Activated CD8-positive, alpha-beta memory T cell treated with anti-CD3 and anti-CD28 coated beads for 24 hours (primary cell): ENCODE data around the gene ZFAND3.
"Not testable (repeated sequence)": the region's sequence is repeated elsewhere in the genome, so short reads cannot be mapped to it uniquely, and the experiment has no call there.

Experiments used
- DNase-seq: peaks from one replicate; pipeline ENCODE4 v3.0.0-alpha.2; 2020

Gene ZFAND3

DNA sequence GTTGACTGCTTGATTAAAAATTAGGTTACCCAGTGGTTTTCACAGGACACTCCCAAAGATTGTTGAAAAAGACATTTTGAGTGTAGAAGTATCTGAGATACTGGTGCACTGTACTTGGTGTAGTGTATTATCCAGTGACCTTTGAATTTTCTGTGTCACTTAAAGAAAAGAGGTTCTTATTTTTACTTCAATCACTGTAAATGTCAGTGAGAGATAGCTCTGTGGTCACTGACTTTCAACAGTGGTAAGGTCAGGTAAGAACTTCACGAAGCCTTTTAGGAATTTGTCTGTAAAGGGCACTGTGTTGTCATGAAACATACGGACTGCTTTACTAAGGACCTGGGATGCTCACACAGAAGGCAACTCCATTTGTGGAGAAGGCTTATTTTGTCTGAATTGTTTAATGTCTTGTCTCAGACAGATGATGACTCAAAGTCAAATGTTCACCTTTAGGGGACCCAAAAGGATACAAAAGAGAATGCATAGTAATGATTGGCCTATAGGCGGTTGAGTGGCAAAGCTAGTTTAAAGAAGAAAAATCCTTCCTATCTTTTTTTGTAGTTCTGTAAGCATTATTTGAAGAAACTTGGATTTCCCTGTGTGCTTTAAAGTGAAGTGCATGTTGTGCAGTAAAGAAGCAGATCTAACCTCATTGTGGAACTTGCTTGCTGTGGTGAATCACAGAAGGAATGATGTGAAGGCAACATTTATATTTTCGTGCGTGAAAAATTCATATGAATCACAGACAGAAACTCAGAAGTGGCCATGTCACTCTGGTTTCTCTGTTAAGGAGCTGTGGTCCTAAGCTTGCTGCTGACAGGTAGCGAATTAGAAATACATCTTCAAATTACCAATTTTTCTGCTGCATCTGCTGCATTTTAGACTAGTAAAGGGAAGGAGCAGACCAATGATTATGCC lies 47.3 kb downstream of the ZFAND3 start:
- DNase-seq, result no peak

DNA sequence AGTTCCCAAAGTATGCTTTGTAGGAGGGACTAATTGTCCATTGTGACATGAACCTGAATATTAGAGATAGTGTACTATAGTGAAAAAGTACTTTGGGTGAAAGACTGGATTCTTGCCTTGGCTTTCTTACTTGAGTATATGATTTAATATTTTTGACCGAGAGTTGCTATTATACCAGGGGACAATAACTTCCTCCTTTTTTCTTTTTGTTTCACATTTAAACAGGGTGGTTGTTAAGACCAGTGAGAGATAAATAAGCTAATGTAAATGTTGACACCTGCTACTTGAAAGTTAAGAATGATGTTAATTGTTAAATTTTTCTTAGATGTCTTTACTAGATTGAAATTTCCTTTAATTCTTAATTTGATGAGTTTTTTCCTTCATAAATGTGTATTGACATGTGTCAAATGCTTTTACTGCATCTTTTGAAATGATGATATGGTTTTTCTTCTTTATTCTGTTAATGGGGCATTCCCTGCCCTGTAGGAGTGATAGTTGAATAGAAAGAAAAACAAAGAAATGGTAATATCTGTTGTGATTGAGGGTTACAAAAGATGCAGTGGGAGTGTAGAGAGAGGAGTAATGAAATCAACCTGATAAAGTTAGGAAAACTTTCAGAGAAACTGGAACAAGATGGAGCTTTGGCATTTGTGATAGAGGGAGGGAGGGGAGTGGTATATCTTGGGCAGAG lies 48.4 kb downstream of the ZFAND3 start:
- no peak for DNase-seq

DNA sequence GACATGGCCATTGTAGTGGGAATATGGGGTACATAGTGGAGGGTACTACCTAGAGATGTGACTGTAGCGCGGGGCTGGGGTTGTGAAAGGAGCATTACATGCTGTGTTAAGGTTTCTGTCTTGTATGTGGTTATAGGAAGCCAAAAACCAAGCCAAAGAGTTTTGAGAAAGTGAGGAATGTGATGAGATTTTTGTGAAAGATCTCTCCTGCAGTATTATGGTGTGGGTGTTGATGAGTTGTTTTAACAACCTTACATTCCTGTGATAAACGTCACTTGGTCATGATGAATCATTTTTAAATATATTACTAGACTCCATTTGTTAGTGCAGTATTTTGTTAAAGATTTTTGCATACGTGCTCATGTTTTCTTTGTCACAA lies 48.9 kb downstream of the ZFAND3 start:
- DNase-seq, result no peak

DNA sequence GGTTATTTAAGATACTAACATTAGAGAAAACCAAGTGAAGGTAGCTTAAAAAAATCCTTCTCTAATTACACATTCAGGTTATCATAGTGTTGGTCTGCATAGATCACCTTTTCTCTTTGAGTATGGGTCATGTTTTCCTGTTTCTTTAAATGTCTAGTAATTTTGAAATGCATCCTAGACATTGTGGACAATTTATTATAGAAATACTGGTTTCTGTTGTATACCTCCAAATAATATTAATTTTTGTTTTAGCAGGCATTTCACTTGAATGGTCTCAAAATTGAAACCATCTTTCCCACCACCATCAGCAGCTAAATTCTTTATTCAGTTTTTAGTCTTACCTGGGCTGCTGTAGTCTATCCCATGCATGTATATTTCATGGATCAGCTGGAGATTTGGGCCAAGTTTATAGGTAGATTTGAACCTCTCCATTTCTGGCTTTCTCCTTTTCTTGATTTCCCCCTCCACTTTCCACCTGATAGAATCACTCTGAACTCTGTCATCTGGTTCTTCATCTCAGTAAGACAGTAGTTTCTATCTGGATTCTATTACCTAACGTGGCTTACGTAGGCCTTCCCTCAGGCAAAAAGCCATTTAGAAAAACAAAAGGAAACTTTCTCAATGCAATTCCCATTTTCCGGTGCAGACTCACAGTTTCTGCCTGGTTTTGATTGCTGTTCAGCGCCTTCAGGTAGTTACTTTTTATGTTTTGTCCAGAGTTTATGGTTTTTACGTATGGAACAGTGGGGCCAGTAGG lies 52.3 kb downstream of the ZFAND3 start:
- no peak for DNase-seq

DNA sequence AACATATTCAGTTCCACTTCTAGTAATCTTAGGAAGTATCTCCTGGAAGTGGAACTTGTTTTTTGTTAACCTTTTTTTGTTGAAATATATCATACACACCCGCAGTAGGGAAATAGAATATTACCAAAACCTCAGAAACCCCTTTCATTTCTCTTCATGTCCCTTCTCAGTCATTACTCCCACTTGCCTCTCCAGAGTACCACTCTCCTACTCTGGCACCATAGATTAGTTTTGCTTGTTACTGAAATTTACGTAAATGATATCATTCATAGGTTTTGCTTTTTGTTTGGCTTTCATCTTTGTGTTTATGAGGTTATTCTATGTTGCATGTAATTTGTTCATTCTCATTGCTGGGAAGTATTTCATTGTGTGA lies 52.8 kb downstream of the ZFAND3 start:
- DNase-seq, result no peak

DNA sequence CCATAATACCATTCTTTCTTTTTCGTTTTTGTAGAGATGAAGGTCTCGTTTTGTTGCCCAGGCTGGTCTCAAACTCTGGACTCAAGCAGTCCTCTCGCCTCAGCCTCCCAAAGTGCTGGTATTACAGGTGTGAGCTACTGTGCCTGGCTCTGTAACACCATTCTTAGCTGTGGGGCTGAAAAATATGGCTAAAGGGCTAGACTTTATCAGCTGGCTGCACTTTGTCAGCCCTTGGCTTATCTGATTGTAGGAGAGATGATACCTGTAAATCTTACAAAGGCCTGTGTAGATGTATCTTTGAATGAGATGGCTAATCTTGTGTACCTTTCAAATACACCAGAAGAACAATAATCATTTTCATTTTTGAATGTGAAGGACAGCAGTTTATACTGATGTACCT lies 55.2 kb downstream of the ZFAND3 start:
- DNase-seq, result no peak

DNA sequence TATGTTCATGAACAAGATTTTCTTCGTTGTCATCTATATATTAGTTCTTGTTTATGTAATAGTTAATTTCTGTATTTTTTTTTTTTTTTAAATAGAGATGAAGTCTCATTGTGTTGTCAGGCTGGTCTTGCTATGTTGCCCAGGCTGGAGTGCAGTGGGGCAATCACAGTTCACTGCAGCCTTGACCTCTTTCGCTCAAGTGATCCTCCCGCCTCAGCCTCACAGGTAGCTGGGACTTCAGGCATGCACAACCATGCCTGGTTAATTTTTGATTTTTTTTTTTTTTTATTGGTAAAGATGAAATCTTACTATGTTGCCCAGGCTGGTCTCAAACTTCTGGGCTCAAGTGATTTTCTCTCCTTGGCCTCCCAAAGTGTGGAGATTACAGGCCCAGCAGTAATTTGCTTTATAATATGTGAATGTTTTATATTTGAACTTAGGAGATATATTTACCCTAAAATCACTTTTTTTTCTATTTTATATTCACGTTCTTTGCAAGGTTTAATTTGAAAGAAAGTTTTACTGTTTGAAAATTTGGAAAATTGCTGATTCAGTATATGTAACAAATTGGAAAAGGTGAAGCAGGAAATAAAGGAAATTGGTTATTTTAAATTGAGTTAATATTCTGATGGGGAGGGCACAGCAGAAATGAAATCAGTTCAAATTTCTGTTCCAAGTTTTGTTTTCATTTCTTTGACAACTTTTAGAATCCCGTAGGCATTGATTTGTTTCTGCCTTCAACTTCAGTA lies 56.2 kb downstream of the ZFAND3 start:
- no peak for DNase-seq

DNA sequence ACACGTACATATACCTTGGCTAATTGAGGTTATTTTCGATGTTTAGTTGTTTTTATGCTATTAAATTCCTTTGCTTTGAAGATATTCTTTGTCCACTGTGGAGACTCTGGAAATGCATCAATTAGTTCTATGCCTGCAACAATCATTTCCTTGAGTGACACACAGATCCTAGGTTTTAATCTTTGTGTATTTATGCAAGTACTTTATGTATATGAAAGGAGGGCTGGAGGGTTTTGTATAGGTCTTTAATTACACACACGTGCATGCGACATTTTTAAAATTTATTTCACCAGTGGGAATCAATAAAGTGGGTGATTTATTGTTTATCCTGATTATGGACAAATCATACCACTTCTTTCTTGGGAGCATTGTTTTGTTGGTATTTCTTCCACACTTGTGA lies 57.3 kb downstream of the ZFAND3 start:
- no peak for DNase-seq

DNA sequence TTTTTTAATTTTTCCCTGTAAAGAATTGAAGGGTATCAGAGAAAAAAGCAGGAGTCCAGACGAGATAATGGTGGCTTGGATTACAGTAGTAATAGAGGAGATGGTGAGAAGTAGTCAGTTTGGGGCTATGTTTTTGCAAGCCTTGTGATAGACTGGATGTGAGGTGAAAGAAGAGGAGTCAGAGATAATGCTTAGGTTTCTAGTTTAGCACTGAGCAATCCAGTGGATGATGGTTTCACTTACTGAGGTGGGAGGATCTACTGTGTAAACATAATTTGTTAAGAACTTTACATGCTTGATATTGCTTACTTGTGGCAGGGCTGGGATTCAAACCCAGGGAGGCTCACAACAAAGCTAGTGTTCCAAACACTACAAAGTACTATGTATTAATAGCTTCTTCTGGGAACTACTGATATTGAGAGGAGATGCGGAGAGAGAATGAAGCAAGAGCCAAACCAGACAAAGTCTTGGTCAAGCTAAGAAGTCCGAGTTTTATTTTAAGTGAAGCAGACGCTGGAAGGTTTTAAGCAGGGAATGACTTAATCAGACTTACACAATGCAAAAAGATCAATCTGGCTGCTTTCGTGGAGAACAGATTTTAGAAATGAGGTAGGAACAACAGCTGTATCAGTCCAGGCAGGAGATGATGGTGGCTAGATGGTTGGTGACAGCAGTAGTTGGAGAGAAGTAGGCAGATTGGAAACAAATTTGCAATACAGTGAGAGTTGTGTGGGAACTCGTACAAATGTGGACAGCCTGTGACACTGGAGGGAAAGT lies 58.0 kb downstream of the ZFAND3 start:
- DNase-seq, result no peak

DNA sequence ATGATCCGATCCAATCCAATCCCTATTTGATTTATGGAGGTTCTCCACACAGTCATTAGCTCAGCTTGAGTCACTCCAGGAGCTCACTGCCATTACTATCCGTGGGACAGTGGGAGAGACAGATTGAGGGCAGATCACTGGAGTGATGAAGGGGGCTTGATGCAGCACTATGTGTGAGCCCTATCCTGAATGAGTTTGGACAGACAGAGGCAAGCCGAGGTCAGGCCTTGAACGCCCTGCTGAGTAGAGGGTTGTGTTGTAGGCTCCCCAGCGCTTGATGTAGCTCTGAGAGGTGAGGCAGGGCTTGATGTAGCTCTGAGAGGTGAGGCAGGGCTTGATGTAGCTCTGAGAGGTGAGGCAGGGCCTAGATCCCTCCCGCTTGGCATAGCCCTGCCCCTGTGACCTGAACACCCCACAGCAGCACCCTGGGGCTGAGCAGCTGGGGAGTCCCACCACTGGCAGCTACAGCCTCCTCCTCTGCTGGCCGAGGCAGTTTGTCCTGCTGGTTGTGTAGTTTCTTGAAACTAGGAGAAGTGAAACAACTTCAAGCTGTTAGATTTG lies 58.7 kb downstream of the ZFAND3 start:
- DNase-seq, result no peak

DNA sequence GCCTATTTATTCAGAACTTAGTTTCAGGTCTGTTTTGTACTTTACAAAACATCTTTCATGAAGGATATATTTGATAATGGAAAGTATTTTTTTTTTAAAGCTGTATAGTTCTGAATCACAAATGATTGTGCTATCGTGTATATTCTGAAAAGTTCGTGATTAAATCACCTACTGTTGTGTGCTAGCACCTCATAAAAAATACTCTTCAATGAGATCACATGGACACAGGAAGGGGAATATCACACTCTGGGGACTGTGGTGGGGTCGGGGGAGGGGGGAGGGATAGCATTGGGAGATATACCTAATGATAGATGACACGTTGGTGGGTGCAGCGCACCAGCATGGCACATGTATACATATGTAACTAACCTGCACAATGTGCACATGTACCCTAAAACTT lies 61.1 kb downstream of the ZFAND3 start:
- DNase-seq, result not testable (repeated sequence)

DNA sequence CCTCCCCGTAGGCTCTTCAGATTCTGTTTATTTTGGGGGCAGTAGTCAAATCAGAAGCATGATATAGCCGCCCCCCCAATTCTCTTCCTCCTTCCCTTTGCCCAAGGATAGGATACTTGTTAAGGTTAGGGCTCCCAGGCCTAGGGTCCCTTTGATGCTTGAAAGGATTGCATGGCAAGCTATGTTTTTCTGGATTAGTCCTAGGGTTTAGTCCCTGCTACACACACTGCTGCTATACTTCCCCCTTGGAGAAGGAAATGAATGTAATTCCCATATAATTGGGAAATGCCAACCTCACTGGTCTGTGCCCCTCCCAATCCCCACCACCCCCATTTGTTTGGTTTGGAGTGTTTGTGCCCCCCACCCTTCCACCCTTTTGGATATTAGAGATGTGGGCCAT lies 62.8 kb downstream of the ZFAND3 start:
- no peak for DNase-seq

DNA sequence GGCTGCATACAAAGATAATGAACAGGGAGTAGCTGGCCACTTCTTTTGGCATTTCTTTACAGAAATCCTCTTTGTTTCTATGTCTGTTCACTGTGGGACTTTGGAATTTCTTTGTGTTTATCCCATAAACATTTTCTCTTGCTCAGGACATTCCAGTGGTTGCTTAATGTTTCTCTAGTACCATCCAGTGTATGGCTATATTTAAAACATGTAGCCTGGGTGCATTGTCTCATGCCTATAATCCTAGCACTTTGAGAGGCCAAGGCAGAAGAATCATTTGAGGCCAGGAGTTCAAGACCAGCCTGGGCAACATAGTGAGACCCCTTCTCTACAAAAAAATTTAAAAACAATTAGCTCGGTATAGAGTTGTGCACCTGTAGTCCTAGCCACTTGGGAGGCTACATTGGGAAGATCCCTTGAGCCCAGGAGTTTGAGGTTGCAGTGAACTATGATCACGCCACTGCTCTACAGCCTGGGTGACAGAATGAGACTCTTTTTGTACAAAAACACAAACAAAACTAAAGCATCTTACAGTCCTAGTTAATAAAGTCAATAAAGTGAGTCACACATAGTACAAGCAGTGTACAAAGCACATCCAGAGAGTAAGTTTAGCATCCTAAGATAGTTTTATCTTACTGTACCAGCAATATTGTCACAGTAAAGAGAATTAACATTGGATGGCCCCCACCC lies 63.3 kb downstream of the ZFAND3 start:
- no peak for DNase-seq

DNA sequence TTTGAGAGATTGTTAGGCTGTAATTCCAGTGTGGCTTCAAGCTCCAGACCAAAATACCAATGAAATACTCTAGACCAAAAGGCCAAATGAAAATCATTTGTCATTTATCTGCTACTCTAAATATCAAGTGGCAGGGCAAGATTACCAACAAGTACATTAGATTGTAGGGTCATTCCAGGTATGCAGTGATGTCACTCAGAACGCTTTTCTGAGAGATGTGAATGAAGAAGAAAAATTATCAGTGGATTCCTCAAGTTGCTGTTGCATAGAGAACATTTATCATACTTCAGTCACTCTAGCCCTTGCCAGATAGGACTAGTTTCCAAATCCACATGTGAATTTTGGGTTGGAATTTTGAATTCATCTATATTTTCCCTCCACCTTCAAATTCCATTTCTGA lies 65.0 kb downstream of the ZFAND3 start:
- no peak for DNase-seq

DNA sequence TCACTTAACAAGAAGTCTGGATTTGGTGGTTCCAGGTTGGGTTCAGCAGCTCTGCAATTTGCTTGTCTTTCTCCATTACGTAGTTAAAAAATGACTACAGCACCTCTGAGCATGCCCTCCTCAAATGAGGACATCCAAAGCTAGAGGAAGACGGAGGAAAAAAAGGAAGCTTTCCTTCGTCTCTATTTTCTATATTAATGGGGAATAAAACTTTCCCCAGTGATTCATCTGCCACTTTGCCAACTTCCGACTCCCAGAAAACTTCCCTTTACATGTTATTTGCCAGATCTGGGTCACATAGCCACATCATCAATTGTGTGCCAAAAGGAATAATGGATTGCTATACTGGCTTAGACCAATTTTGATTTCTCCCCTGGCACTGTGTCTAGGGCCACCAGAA lies 69.5 kb downstream of the ZFAND3 start:
- DNase-seq, result no peak

DNA sequence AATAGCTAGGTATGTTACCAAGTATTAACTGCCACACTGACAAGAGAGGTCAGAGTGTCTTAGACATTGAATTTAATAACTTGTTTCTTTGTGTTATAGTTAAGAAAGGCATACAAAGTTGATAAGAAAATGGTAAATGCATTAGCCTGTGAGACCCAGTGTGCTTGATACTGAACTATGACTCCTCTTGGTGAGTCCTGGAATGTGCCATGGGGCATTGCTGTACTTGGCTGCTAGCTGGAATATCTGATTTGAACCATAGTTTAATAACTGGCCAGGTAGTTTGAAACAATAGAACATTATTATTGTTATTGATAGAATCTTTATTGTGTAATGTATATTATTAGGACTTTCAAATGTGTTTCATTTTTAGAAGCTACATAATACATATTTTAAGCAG lies 70.0 kb downstream of the ZFAND3 start:
- DNase-seq, result no peak

DNA sequence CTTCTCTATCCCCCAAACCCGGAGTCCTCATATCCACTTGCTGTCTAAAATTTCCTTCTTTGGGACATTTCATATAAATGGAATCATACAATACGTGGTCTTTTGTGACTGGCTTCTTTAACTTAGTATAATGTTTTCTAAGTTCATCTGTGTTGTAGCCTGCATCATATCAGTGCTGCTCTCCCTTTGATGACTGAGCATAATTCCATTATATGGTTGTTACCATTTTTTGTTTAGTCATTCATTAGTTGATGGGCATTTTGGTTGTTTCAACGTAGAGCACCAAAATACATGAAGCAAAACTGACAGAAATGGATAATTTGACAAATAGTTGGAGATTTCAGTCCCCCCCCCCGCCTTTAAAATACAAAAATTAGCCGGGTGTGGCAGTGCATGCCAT lies 71.5 kb downstream of the ZFAND3 start:
- no peak for DNase-seq

DNA sequence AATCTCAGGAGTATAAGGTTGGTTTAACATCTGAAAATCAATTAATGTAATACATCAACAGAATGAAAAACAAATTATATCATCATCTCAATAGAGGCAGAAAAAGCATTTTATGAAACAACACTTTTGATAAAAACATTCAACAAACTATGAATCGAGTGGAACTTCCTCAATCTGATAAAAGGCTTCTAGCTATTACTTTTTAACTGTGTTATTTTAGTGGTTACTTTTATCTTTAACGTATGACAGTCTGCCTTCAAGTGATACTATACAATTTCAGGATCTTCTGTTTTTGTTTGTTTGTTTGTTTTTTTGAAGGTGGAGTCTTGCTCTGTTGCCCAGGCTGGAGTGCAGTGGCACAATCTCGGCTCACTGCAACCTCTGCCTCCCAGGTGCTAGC lies 73.7 kb downstream of the ZFAND3 start:
- DNase-seq, result no peak

DNA sequence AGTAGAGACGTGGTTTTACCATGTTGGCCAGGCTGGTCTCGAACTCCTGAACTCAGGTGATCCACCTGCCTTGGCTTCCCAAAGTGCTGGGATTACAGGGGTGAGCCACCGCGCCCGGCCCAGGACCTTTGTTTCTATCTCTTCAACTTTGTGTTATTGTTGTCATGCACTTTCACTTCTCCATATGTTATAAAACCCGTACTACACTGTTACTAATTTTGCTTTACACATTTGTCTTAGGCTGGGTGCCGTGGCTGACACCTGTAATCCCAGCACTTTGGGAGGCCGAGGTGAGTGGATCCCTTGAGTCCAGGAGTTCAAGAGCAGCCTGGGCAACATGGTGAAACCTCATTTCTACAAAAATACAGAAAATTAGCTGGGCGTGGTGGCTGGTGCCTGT lies 74.2 kb downstream of the ZFAND3 start:
- DNase-seq, result not testable (repeated sequence)

DNA sequence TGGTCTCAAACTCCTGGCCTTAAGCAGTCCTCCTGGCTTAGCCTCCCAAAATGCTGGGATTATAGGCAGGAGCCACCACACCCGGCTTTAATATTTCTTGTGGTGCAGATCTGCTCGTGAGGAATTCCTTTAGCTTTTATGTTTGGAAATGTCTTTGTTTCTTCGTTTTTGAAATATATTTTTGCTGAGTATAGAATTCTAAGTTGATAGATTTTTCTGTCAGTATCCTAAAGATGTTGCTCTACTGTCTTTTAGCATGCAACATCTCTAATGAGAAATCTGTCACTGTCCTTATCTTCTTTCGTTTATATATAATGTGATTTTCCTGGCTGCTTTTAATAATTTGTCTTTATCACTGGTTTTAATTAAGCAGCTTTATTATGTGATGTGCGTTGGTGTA lies 75.1 kb downstream of the ZFAND3 start:
- no peak for DNase-seq

DNA sequence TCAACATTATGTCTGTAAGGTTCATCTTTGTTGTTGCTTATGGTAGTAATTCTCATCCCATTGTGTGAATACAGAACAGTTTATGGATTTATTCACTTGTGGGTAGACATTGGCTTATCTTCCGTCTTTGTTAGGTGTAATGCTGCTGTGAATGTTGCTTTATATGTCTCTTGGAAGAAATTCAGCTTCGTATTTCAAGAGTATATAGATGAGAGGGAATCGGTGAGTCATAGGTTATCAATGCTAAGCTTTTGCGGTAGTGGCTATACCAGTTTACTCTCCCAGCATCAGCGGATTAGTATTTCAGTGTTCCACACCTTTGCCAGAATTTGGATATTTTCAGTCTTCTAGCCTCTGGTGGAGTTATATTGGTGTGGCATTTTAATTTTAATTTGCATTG lies 77.8 kb downstream of the ZFAND3 start:
- no peak for DNase-seq
